Measurements from ENCODE around the gene CLDN9. TPM values are rescaled to one million over a fixed set of nuclear protein-coding genes. Genes with fewer than 3 reads are reported as not detected.
A peak's percentile ranks its signal among the peaks of the same experiment; 100 is the strongest.

Gene CLDN9
- total RNA-seq, 2 experiments from 2014 or later = not detected

DNA sequence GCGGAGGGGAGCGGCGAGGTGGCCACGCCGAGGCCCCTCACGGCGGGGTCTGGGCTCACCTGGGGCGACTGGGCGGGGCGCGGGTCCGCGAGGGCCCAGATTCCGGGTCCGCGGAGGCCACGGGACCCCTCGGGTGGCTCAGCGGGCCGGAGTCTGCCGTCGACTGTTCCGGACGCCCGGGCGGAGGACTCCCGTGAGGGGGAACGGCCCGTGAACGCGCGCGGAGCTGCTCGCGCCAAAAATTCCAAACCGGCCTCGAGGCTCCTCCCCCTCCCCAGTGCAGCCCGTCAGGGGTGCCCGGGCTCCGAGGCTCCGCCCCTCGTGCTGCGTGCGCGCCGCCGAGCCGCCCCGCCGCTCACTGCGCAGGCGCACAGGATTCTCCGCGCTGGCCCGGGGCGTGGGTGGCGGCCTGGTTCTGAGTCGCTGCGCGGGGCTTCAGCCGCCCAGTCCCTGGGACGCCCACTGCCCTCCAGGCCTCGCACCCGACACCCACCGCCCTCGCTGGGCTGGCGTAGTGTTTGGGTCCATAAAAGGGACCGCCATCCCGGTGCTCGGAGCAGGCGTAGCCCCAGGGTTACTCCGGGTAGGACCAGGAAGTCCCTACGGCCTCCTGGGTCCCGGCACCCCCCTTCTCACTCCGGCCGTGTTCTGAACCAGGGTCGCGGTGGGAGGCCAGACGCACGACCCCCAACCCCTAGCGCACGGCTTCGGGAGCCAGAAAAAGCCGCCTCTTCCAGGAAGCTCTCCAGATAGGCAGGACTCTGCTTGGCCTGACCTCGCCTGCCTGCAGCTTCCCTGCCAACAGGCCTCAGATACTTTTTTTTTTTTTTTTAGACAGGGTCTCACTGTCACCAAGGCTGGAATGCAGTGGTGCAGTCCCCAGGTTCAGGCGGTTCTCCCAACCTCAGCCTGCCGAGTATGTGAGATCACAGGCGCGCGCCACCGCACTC, 32.2 kb upstream of the CLDN9 start, which contains the start of gene PKMYT1:
TSS of gene PKMYT1 (minus strand) at position 220 of the 950 bp plus-strand sequence. CDS start 789 bp downstream, outside the sequence.
- H3K4me1 Mint-ChIP-seq (ENCODE audit: low read depth) = no peaks in the 10 kb centered on the region
- DNase-seq (peak; percentile 86 to 98 (median 94)), ATAC-seq (ENCODE audit: poor library complexity) (peak; percentile 95)
- no peak for TF ChIP-seq CTCF (IDR thresholded peaks at IDR 0.05)
- peaks cover 29% of the 10 kb centered on the region for H3K4me1 ChIP-seq (ENCODE audit: insufficient read depth, low read length)
- peak within 1 kb of the TSS; percentile 82 for H3K4me3 Mint-ChIP-seq
- peak within 1 kb of the TSS; percentile 49 for H3K27ac Mint-ChIP-seq
- ChIA-PET CTCF (interaction anchor here (0.8 to 1.7 kb wide), 3 partner anchors 10 to 50 kb away, joined by 3 to 4 read pairs (median 3); no protein-coding TSS in a partner anchor), POLR2A (interaction anchor here (0.6 to 2.1 kb wide), 11 partner anchors 12 to 596 kb away, joined by 3 to 22 read pairs (median 3); partner anchors contain the start of genes KCTD5, KREMEN2, PAQR4 and TNFRSF12A)
- peaks cover 0 to 3% of the 10 kb centered on the region in 2 experiments for H3K27me3 ChIP-seq (ENCODE audit: control insufficient read depth in 1 of 2, insufficient read depth in 2 of 2, low read length in 2 of 2)
- peaks cover 0 to 7% of the 10 kb centered on the region in 2 experiments for H3K9me3 ChIP-seq (ENCODE audit: control insufficient read depth in 1 of 2, insufficient read depth in 1 of 2, low read length in 2 of 2)
- H3K4me3 ChIP-seq (ENCODE audit: low read length) = peak within 1 kb of the TSS; percentile 93
- peak within 1 kb of the TSS; percentile 50 to 73 for H3K27ac ChIP-seq (ENCODE audit: low read depth in 1 of 2, low read length in 2 of 2)
- no peaks in the 10 kb centered on the region for H3K36me3 Mint-ChIP-seq (ENCODE audit: low read depth)
- no peaks in the 10 kb centered on the region for H3K27me3 Mint-ChIP-seq
- no peaks in the 10 kb centered on the region for H3K36me3 ChIP-seq (ENCODE audit: insufficient read depth, low read length)
- intact Hi-C loops (cut with DNase I, micrococcal nuclease) = loop anchor here in 1 of 2 experiments (1.0 to 5.0 kb wide), 4 partner anchors 11 to 103 kb away; partner anchors contain the start of genes FLYWCH1 and PAQR4
- H3K9me3 Mint-ChIP-seq = no peaks in the 10 kb centered on the region

- no peak overlapping the region for H3K27ac ChIP-seq (ENCODE audit: low read depth in 1 of 2, low read length in 2 of 2)
- no peaks in the 10 kb centered on the region for H3K36me3 ChIP-seq (ENCODE audit: insufficient read depth, low read length)
- POLR2A ChIA-PET = interaction anchor here (0.7 to 2.1 kb wide), 6 partner anchors 13 to 299 kb away, joined by 3 to 22 read pairs (median 3); partner anchors contain the start of genes KCTD5, PAQR4 and TNFRSF12A
- no peak for TF ChIP-seq CTCF (IDR thresholded peaks at IDR 0.05)
- no peaks in the 10 kb centered on the region for H3K4me1 Mint-ChIP-seq (ENCODE audit: low read depth)
- ATAC-seq (ENCODE audit: poor library complexity) = no peak
- H3K9me3 Mint-ChIP-seq = no peaks in the 10 kb centered on the region
- CTCF ChIA-PET = interaction anchor here (0.7 to 1.7 kb wide), 4 partner anchors 11 to 50 kb away, joined by 3 to 4 read pairs (median 3); no protein-coding TSS in a partner anchor
- H3K9me3 ChIP-seq (ENCODE audit: control insufficient read depth in 1 of 2, insufficient read depth in 1 of 2, low read length in 2 of 2) = peaks cover 0 to 7% of the 10 kb centered on the region in 2 experiments
- H3K4me3 Mint-ChIP-seq = peak overlapping the region; percentile 75
- peaks cover 29% of the 10 kb centered on the region for H3K4me1 ChIP-seq (ENCODE audit: insufficient read depth, low read length)
- no peaks in the 10 kb centered on the region for H3K36me3 Mint-ChIP-seq (ENCODE audit: low read depth)
- intact Hi-C loops (cut with DNase I, micrococcal nuclease) = loop anchor here in 1 of 2 experiments (5.0 kb wide), 2 partner anchors 69 to 104 kb away; partner anchors contain the start of gene FLYWCH1
- H3K27ac Mint-ChIP-seq = peak overlapping the region; percentile 49
- no peak for DNase-seq
- H3K27me3 Mint-ChIP-seq = no peaks in the 10 kb centered on the region
- H3K4me3 ChIP-seq (ENCODE audit: low read length) = peak overlapping the region; percentile 93
- peaks cover 0 to 3% of the 10 kb centered on the region in 2 experiments for H3K27me3 ChIP-seq (ENCODE audit: control insufficient read depth in 1 of 2, insufficient read depth in 2 of 2, low read length in 2 of 2)
Observed at GRCh38 chr16:2981177-2981898, 31.4 kb upstream of the CLDN9 start.

DNA sequence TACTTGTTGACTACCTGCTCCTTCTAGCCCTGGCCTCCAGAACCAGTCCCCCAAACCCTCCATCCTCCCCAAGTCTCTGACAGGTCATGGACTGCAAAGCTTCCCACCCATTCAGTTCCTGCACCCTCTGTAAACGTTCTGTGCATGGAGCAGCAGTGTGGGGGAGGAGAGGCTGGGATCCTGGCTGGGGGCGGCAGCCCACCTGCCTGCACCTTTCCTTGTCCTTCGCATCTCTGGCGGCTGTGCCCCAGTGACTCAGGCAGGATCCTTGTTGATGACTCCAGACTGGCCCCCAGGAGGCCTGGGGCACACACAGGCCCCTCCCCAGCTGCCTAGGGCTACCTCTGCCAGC, 30.8 kb upstream of the CLDN9 start:
- peak overlapping the region; percentile 75 for H3K4me3 Mint-ChIP-seq
- H3K9me3 ChIP-seq (ENCODE audit: control insufficient read depth in 1 of 2, insufficient read depth in 1 of 2, low read length in 2 of 2) = peaks cover 0 to 7% of the 10 kb centered on the region in 2 experiments
- H3K9me3 Mint-ChIP-seq = no peaks in the 10 kb centered on the region
- H3K27me3 ChIP-seq (ENCODE audit: control insufficient read depth in 1 of 2, insufficient read depth in 2 of 2, low read length in 2 of 2) = peaks cover 0 to 3% of the 10 kb centered on the region in 2 experiments
- H3K27ac ChIP-seq (ENCODE audit: low read depth in 1 of 2, low read length in 2 of 2) = no peak overlapping the region
- H3K4me3 ChIP-seq (ENCODE audit: low read length) = no peak overlapping the region
- intact Hi-C loops (cut with DNase I, micrococcal nuclease) = loop anchor here in 1 of 2 experiments (2.0 to 5.0 kb wide), 3 partner anchors 39 to 105 kb away; partner anchors contain the start of genes FLYWCH1 and TNFRSF12A
- ATAC-seq (ENCODE audit: poor library complexity) (no peak), DNase-seq (no peak)
- H3K36me3 Mint-ChIP-seq (ENCODE audit: low read depth) = no peaks in the 10 kb centered on the region
- H3K4me1 Mint-ChIP-seq (ENCODE audit: low read depth) = no peaks in the 10 kb centered on the region
- ChIA-PET CTCF (interaction anchor here (0.7 to 1.7 kb wide), 2 partner anchors 12 kb away, joined by 3 to 4 read pairs; no protein-coding TSS in a partner anchor), POLR2A (interaction anchor here (0.7 to 2.1 kb wide), 2 partner anchors 13 to 67 kb away, joined by 3 to 22 read pairs; partner anchors contain the start of gene PAQR4)
- H3K36me3 ChIP-seq (ENCODE audit: insufficient read depth, low read length) = no peaks in the 10 kb centered on the region
- H3K27ac Mint-ChIP-seq = no peak overlapping the region
- no peaks in the 10 kb centered on the region for H3K27me3 Mint-ChIP-seq
- TF ChIP-seq CTCF (IDR thresholded peaks at IDR 0.05) = no peak
- peaks cover 29% of the 10 kb centered on the region for H3K4me1 ChIP-seq (ENCODE audit: insufficient read depth, low read length)

Measured in CD4-positive, alpha-beta T cell (primary cell).